GM12872 (cell line): ENCODE results near the gene DAPP1.

Source experiments
- CTCF ChIP-seq: IDR thresholded peaks from 3 replicates; pipeline ENCODE4 v1.5.1; 2011; ENCODE audit warnings: low read depth, mild to moderate bottlenecking, low read length, moderate library complexity; ENCODE audit not compliant: insufficient read depth

DAPP1 gene

DNA sequence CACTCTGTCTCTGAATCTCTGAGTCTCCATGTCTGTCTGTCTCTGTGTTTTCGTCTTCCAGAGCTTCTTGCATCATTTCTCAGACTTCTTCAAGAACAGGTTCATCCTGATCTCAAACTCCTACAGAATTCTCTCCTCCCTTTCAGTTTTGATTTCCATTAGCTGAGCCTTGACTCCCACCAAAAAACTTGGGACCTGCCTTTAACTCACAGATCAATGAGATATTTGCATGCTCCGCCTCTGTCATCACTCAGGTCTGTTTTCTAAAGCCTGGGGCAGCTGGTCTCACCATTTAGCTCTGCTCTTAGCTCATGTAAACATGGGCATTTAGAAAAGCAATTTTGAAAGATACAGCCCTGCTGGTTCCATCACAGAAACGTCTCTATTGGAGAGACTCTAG lies 8.6 kb downstream of the DAPP1 start:
- TF ChIP-seq CTCF, result no peak

GRCh38 chr4:99826016-99826415 lies 9.4 kb downstream of the DAPP1 start:
- TF ChIP-seq CTCF, result no peak

- no peak for TF ChIP-seq CTCF
These were observed 10.8 kb downstream of the DAPP1 start for GRCh38 chr4:99827454-99827853.

DNA sequence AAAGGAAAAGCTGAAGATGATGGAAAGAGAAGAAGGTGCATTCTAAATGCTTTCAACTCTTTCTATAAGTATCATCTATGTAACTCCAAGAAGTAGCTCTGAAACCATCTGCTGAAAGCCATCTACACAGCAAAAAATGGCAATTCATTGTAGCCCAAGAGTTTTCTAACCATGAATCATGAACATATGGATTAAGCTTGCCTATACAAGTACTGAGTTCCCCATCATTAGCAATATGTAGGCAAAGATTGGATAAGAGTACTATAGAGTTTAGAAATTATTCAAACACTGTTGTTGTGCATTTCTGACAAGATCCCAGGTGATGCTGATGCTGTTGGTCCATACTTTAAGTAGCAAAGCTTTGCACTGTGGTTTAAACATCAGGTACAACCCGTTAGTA lies 11.2 kb downstream of the DAPP1 start:
- no peak for TF ChIP-seq CTCF

- no peak for TF ChIP-seq CTCF
These were observed 11.8 kb downstream of the DAPP1 start for GRCh38 chr4:99828477-99828876.

GRCh38 chr4:99832321-99832720 lies 15.7 kb downstream of the DAPP1 start:
- no peak for TF ChIP-seq CTCF

DNA sequence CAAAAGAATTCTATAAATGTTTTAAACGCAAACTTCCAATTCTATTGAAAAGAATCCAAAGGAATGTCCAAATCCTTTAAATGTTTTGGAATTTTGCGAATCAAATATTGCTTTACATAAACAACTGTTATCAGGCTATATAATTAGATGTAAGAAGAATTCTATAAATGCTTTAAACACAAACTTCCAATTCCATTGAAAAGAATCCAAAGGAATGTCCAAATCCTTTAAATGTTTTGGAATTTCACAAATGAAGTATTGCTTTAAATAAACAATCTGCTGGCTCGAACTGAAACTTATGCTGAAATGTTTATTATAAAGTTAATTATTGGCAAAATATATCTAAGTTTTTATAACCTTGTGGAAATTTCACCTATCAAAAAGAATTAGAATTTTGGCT lies 16.1 kb downstream of the DAPP1 start:
- TF ChIP-seq CTCF, result no peak

DNA sequence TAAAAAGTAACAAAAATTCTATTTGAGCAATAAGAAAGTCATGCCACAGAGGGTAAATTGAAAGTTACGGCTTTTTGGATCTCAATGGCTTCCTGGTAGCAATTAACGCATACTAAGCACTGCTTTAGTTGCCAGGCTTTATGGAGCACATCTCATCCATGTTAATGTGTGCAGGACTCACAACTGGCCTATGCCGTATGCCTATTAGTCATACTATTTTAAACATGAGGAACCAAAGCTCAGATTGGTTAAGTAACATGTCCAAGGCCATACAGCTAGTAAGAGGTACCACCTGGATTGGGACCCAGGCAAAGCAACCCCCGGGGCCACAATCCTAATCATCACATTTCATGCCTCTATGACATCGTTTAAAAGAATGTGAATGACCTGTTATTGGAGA lies 17.1 kb downstream of the DAPP1 start:
- TF ChIP-seq CTCF, result no peak
